LNCaP clone FGC (cell line): ENCODE measurements around the gene SLC16A2.
"Not testable (repeated sequence)": the region's sequence is repeated elsewhere in the genome, so short reads cannot be mapped to it uniquely, and the experiment has no call there.

ENCODE experiments used
- DNase-seq: peaks from one replicate; pipeline ENCODE4 v3.0.0-alpha.2; 2011; ENCODE audit warnings: low read depth
- H3K4me3 ChIP-seq: 2 replicates; pipeline ENCODE4 v1.5.1; 2011; ENCODE audit warnings: mild to moderate bottlenecking, low read depth, low read length, control low read depth
- TF ChIP-seq, protein P1 (sequence below): IDR thresholded peaks from 2 replicates; pipeline ENCODE4 v1.5.1; 2012; ENCODE audit warnings: mild to moderate bottlenecking; ENCODE audit not compliant: control insufficient read depth, insufficient read depth; ENCODE audit errors: extremely low read depth

The SLC16A2 gene

DNA sequence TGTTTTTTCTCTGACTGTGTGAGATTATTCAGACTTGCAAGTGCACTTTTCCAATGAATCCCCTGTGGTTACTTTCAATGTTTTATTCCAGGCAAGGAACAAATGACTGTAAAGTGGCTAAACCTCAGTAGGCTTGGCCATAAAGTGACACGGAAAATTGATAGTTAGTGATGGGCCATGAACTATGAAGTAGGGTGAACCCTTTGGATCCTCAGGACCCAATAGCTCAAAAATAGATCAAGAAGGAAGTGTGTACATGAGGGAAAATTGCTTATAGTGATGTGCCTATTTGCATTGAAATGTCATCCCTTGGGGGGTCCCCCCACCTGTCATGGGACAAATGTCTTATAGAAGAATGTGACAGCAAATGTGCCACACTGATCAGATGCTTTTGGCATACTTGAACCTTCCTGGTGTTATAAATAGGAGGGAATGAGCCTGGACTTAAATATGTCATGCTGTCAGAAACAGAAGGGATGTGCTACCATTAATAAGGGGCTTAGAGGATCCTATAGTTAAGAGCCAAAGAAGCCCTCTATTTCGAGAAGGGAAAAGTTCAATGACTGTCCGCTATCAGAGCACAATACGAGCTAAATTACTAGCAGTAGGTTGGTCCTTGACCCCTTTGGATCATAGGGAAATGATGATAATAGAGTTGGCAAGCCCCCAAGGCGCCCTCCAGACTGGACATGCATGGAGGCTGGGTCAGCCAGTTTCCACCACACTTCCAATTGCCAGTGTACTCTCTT is 30.3 kb downstream of the SLC16A2 start:
- H3K4me3 ChIP-seq, result no peak overlapping the region
- TF ChIP-seq, protein P1, sequence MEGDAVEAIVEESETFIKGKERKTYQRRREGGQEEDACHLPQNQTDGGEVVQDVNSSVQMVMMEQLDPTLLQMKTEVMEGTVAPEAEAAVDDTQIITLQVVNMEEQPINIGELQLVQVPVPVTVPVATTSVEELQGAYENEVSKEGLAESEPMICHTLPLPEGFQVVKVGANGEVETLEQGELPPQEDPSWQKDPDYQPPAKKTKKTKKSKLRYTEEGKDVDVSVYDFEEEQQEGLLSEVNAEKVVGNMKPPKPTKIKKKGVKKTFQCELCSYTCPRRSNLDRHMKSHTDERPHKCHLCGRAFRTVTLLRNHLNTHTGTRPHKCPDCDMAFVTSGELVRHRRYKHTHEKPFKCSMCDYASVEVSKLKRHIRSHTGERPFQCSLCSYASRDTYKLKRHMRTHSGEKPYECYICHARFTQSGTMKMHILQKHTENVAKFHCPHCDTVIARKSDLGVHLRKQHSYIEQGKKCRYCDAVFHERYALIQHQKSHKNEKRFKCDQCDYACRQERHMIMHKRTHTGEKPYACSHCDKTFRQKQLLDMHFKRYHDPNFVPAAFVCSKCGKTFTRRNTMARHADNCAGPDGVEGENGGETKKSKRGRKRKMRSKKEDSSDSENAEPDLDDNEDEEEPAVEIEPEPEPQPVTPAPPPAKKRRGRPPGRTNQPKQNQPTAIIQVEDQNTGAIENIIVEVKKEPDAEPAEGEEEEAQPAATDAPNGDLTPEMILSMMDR, result no peak
- no peak for DNase-seq

DNA sequence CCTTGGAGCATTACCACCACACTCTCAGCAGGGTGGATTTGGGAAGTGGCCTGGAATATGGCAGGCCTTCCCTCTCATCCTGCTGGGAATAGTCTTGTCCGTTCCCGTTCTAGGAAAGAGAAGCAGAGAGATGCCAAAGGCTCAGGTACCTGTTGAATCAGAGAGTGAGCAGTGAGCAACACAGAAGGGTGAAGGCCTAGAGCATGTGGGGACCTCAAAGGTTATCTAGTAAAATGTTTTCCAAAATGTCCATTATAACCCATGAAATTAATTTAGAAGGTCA is 30.8 kb downstream of the SLC16A2 start:
- TF ChIP-seq, protein P1, result no peak
- H3K4me3 ChIP-seq, result no peak overlapping the region
- DNase-seq, result no peak

DNA sequence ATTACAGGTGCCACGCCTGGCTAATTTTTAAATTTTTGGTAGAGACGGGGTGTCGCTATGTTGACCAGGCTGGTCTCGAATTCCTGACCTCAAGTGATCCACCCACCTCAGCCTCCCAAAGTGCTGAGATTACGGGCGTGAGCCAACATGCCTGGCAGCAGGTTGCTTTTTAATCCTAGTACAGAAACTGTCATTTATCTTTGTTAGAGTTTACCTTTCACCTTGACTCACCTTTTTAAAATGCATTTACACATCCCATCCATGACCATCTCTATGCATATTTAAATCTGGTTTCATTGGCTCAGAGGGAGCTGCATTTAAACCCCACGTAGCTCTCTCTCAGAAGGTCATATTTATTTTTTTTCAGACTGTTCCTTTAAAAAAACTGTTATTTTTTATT is 31.9 kb downstream of the SLC16A2 start:
- no peak for DNase-seq
- TF ChIP-seq, protein P1, result no peak
- H3K4me3 ChIP-seq, result no peak overlapping the region

DNA sequence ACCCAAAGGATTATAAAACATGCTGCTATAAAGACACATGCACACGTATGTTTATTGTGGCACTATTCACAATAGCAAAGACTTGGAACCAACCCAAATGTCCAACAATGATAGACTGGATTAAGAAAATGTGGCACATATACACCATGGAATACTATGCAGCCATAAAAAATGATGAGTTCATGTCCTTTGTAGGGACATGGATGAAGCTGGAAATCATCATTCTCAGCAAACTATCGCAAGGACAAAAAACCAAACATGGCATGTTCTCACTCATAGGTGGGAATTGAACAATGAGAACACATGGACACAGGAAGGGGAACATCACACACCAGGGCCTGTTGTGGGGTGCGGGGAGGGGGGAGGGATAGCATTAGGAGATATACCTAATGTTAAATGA is 32.9 kb downstream of the SLC16A2 start:
- not testable (repeated sequence) for H3K4me3 ChIP-seq, DNase-seq

GRCh38 chrX:74458736-74459135 is 37.4 kb downstream of the SLC16A2 start:
- TF ChIP-seq, protein P1, result peak; percentile 15; the same call in 1 of the 2 replicates
- no peak overlapping the region for H3K4me3 ChIP-seq
- no peak for DNase-seq

DNA sequence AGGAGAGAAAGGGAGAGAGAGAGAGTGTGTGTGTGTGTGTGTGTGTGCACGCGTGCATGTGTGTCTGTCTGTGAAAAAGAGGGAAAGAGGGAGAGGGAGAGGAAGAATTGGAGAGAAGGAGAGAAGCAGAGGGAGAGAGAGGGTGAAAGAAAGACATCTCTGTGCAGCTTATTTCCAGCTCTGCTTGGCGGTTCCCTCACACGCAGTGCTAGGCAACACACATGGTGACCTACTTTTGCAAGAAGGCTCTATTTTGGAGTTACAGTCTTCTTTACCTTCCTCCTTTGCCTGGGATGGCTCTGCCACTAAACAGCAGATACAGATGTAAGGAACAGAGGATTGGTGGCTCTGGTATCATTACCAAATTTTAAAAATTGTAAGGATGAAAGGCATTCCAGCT is 40.1 kb downstream of the SLC16A2 start:
- no peak for DNase-seq
- TF ChIP-seq, protein P1, result no peak
- no peak overlapping the region for H3K4me3 ChIP-seq

DNA sequence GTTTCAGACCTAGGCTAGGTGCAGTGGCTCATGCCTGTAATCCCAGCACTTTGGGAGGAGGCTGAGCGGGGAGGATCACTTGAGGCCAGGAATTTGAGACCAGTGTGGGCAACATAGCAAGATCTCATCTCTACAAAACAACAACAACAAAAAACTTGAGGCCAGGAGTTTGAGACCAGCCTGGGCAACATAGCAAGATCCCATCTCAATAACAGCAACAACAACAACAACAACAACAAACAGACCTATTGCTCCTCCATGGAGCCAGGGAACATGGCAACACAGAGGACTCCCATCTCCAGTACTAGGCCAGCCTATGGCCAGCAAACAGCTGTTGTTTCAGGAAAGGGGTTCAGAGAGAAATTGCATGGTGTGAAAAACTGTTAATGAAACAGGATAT is 43.4 kb downstream of the SLC16A2 start:
- TF ChIP-seq, protein P1, result no peak
- no peak for DNase-seq
- H3K4me3 ChIP-seq, result no peak overlapping the region

DNA sequence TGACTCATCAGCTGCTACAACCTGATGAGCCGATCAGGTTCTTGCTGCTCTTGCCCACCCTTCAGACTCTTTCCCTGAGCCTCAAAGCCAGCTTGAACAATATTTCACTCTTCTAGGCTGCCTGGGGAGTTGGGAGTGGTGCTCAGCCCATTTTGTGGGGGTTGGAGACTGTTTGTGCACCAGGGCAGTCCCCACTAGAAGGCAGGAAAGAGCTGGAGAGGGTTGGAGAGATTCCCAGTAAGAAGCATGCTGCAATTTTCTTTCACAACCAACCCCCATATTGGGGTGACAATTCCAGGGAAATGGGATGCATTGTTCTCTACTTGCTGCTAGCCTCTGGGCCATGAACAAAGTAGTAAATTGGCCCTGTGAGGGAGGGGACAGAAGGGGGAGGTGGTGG is 44.1 kb downstream of the SLC16A2 start:
- H3K4me3 ChIP-seq, result no peak overlapping the region
- TF ChIP-seq, protein P1, result no peak
- no peak for DNase-seq
